GM19438 (cell line): Measurements from ENCODE around the gene PABPC5.

Experiments
- ATAC-seq: cut with Tn5 transposase; IDR thresholded peaks from one replicate; pipeline ENCODE4 v1.9.1; 2021; ENCODE audit warnings: low read depth; ENCODE audit not compliant: unreplicated experiment

The PABPC5 gene

DNA sequence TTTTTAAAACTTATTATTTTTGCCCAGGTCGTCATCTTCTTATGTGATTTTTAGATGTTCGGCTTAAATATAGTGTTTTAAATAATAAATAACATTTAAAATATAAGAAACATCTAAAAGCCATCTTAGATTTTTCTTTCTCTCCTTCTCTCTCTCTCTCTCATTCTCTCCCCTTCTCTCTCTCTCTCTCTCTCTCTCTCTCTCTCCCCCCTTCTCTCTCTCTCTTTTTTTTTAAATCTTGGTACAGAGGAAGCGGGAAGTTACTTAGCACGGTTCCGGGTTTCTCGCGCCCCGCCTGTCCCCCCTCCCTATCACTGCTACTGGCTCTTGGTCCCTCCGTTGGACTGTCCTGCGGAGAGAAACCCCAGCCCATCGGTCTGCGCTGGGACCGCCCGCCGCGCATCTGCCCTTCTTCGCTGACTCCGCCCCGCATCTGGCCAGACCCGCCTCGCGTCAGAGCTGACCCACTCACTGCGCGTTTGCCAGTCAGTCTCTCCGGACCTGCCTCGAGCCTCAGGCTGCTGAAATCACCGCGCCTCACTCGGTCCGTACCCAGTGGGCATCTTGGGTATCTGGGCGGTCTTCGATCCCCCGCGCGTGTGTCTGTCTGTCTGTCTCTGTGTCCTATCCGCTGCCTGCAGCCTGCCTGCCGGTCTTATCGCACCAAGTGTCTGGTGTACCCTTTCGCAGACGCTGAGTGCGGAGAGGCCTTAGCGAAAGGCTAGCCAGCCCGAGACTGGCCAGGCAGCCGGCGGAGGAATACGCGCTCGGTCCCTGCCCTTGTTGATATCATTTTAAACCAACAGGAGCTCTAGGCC lies at the start of gene PABPC5:
Gene PABPC5, plus strand, starts transcription at position 489 of the 818 bp plus-strand sequence. CDS start 739 bp downstream, outside the sequence.
- ATAC-seq: no peak

DNA sequence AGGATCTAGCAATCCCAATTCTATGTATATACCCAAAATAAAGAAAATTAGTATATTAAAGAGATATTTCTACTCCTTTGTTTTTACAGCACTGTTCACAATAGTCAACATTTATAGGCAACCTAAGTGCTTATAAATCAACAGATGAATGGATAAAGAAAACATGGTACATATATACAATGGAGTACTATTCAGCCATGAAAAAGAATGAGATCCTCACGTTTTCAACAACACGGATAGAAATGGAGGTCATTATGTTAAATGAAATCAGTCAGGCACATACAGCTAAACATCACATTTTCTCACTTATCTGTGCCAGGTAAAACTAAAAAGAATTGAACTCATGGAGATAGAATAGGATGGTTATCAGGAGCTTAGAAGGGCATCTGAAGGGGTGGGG lies 45.6 kb upstream of the PABPC5 start:
- ATAC-seq: no peak

DNA sequence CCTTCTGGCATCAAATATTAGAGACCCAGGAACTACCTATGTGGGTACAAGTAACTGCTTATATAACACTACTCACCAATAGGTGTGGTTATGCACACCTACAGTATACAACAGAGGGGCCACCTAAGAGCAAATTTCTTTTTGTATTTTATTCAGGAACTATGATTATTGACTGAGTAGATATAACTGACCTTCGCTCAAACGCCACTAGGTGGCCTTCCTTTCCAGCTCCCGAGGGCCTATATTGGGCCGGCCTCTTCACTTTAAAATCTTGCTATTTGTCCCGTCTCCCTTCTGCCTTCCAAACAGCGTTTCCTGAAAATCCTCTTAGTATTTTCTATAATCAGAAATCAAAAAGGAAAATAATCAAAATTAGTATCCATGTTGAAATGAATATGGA lies 19.9 kb upstream of the PABPC5 start:
- no peak for ATAC-seq

DNA sequence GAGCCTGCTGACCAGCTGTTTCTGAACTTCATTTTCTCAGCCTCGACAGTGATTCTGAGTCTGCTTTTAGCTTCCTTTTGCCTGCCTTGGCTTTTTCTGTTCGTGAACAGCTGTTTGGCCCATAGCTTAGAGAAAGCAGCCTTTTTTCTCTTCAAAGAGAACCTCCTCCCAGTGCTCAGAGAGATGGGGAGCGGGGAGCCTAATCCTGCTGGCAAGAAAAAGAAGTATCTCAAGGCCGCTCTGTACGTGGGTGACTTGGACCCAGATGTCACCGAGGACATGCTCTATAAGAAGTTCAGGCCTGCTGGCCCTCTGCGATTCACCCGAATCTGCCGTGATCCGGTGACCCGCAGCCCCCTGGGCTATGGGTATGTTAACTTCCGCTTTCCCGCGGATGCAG lies 756 bp downstream of the PABPC5 start:
- no peak for ATAC-seq
